GOT3 (cell line): ENCODE measurements around the gene GPAM.
A peak's percentile ranks its signal among the peaks of the same experiment; 100 is the strongest.
"Not testable (repeated sequence)": the region's sequence is repeated elsewhere in the genome, so short reads cannot be mapped to it uniquely, and the experiment has no call there.

ENCODE experiments used
- DNase-seq: peaks from one replicate; lab custom pipeline; 2025; ENCODE audit warnings: mixed read lengths; lab: John Stamatoyannopoulos, UW

Gene GPAM

DNA sequence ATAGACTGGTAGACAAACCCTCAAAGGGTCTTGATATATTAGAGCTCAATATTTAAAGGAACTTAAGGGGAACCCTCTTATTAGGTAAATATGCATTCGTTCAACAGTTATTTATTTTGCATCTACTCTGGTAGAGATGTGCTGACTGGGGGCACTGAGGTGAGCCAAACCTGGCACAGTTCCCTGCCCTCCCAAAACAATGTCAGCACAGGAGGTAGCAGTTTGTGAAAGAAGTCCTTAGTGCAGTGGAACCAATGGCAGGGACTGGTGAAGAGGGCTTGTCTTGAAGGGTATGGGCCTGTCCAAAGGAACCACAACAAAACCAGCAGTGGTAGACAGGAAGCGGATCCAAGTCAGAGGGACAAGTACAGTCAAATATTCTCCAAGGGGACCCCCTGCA, 32.6 kb upstream of the GPAM start:
- DNase-seq, result no peak

DNA sequence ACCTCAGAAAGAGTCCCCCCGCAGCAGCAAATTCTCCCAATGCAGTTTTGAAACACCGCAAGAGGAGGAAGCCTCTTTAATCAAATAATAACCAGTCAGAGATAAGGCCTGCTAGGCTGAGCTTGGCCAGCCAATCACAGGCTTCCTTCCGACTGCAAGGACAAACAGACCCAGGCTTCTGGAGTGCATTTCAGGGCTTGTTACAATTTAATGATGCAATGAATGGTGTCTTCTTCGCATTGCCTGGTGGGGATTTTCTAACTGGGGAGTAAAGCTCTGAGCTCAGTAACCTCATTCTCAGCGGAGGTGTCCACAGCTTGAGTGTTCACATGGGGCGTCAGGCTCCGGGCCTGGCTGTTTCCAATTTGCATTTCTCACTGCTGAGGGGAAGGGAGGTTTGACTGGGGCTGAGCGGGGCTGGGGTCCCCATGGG, 31.8 kb upstream of the GPAM start:
- no peak for DNase-seq

DNA sequence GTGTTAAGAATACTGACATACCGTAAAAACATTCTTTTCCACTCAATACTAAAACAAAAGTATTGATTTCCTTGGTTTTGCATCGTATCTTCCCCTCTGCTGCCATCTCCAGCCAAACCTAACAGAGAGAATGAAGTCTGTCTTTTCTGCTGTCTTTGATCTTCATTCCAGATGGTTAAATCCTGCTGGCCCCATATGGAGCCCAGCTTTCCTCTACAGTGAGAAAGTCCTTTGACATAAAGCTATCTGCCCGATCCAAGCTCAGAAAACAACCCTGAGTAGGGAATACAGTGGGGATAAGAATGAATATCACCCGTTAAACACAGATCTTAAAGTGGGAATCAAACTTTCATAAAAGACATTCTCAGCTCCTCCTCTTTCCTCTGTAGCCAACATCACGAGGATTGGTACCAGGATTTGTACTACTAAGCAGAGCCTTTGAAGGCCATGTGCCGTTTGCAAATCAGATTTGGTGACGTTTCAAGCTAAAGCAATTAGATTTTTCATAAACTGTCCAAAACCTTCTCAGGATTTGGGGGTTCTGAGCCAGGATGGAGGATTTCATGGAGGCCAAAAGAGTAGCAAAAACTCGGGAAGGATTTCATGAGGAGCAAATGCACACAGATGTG, 30.8 kb upstream of the GPAM start:
- DNase-seq, result no peak

DNA sequence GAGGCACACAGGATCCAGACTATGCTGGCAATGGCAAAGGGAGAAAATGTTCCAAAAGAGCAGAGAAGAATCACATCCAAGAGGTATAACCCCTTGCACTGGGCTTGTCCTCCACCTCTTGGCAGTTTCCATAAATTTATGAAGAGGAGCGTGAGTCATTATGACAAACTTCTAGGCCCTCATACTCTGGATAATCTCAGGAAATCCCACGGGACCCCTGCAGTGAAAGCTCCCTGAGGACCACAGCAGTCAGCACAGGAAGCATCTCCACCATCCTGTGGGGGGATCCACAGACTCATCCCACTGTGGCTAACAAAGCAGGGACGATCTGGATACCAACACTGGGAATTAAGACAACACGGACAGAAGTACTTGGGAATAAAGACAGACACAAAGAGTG, 30.3 kb upstream of the GPAM start:
- DNase-seq, result no peak

DNA sequence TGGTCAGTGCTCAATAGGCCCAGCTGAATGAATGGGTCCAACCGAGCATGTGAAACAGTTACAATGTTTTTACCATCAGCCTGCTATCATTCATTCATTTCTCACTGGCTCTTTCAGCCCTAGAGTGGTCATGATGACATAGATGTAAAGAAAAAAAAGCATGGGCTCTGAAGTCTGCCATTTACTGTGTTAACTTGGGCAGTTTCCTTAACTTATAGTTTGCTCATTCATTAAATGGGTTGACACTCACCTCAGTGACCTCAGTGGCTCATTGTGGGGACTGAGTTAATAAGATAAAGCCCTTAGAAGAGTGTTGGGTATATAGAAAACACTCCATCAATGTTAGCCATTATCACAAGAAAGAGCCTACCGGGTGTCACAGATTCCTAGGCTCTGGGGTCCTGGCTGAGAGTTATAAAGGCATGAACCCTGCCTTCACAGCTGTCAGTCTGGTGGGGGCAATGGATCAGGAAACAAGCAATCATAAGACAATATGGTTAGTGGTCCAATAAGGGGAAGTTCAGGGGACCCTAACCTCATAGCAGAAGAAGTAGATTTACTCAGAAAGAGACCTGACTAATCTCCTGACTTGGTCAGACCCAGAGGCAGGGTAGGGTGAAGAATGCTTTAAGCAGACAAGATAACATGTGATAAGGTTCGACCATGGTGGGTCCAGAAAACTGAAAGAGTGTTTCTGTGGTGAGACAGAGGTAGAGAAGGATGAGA, 29.7 kb upstream of the GPAM start:
- no peak for DNase-seq

DNA sequence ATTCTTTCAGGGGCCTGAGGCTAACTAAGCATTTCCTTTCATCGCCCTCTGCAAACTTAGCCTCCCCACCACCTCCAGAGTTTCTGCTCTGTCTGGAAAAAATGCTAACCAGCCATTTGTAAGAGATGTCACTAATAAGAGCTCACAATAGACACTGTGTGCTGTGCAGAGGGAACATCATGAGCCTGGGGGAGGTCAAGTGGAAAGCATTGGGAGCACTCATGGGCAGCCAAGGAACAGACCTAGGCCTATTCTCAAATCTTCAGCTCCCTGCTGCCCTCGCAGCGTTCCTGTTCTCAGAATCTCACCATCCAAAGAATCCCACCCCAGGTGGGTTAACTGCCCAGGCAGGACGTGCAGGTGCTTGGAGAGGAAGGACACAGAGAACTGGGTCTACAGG, 27.1 kb upstream of the GPAM start:
- no peak for DNase-seq

DNA sequence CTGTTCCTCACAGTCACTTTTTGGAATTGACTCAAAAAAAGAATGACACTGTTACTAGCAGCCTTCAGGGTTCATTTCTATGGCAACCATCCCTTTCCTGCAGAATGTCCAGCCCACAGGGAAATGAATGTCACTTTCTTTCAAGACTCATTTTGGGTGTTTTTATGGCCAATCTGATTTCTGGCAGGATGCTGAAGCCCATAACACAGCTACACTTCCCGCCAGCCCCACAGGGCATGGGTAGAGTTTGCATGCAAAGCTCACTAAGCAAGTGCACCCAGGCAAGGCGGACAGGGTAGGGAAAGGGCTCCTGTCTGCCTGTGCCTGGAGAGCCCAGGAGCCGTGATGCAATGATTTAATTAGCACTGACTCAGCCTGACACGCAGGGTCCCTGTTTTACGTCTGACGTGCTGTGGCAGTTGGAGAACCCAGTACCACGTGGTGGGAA, 26.1 kb upstream of the GPAM start:
- DNase-seq, result no peak

DNA sequence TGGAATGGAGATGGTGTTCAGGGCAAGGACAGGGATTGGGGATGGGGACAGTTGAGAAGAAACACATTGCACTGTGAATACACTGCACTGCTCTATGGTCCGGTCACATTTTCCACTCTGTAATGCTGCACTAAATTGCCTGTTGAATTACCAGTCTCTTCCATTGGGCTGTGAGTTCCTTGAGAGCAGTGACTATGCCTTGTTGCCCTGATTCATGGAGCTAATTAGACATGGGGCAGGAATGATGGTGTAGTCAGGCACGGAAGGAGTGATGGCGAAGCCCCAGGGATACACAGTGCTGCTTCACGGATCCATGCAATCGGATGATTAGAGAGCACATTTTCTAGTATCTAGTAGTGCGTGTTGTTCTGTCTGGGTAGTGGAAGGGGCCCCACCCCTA, 25.4 kb upstream of the GPAM start:
- DNase-seq, result peak; percentile 37

DNA sequence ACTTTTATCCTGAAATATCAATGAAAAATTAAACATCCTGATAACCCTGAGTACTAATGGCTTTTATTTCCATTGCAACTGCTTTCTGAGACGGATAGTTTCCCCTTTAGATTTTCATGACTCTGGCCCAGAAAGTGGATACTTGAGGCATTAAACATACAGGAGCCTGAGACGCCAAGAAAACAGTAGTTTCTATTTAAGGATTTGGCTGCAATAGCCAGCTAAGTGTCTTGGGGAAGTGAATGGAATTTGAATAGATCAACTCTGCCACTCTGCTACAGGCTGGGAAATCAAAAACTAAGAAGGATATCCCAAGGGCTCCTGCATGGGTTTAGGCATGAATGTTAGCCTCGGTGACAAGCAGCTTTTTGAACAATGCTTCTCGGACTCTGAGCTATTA, 24.7 kb upstream of the GPAM start:
- no peak for DNase-seq

DNA sequence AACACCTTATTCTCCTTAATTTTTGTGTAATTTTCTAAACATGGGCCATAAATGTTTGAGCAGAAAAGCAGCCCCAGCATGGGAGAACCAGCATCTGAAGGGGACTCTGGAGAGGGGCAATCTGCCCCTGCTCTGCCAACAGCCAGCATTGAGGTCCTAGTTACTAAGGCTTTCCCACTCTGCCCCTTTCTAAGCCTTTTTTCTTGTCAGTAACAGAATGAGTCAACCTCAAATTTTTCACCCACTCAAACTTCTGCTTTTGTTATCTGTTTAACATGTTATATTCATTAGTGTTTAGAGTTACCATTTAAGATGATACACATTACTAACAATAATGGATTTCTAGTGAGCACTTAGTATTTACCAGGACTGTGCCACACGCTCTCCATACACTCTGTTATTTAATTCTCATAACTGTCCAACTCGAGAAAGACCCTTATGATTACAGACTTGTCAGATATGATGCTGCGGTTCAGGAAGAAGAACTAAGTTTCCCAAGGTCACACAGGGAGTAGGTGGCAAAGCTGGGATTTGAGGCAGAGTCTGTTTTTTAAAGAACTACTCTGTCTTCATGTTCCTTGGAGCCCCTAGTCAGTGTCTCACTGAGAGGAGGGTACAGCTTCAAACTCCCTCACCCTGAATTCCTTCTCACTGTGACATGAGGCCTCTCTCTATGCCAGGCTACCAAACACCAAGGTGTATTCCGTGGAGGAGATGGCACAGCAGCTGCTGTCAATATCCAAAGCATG, 19.9 kb upstream of the GPAM start:
- DNase-seq, result no peak

DNA sequence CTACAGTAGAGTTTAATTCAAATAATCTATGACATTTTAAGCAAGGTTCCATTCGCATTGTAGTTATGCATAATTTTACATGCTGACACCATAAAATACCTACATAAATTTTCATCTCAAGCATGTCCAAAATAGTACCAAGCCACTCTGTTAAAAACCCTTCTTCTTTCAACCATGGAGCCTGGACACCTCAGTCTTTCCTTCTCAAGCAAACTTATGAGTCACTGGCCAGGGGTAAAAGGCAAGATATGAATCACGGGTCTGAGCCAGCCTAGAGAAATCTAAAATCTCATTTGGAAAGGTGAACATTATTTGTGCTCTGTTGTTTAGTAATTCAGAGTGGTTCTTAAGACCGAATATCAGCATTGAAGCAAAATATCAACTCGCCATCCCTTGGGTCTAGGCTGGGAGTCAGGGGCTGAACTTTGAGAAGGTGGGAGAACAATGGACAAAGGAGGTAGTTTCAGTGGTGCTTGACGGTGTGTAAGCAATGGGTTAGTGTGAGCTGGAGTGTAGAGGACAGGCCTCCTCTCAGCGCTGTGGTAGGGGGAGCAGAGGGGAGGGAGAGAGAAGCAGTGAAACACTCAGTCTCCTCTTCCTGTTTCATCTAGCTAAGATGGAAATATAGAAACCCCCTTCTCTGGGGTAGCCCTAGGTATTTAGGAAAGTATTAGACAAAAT, 19.1 kb upstream of the GPAM start:
- DNase-seq, result no peak

DNA sequence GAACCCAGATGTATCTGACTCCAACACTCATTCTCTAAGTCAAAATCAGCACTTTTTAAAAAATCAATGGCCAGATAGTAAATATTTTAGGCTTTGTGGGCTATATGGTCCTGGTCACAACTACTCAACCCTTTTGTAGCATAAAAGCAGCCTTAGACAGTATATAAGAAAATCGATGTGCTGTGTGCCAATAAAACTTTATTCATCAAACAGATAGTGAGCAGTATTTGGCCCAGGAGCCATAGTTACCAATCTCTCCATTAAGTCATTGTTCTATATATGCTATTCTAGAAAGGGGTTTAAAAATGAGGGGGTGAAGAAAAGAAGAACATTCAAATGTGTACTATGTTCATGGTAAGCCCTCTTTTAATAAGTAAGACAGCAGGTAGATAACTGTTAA, 18.5 kb upstream of the GPAM start:
- no peak for DNase-seq

DNA sequence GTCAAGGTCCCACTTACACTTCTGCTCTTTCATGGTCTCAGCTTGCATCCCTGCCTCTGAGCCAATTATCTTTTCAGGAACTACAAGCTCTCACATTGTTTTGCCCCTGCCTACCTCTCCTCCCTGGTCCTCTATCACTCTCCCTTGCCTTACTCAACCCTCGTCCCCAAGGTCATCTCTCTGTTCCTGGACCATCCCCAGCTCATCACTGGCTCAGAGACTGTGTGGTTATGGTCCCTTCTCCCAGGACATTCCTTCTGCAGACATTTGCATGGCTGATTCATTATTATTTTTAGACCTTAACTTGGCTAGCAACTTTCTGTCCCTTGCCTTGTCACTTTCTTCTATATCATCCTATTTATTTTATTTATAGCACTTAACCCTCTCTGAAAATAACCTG, 17.8 kb upstream of the GPAM start:
- DNase-seq, result no peak

DNA sequence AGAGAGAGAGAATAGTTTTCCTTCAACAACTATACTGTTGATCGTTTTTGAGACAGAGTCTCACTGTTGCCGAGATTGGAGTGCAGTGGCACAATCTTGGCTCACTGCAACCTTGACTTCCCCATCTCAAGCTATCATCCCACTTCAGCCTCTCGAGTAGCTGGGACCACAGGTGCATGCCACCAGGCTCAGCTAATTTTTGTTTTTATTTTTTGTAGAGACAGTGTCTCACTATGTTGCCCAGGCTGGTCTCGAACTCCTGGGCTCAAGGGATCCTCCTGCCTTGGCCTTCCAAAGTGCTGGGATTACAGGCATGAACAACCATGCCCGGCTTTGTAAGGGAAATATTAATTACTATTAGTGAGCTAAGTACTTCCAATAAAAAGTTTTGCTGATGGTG, 16.7 kb upstream of the GPAM start:
- not testable (repeated sequence) for DNase-seq

DNA sequence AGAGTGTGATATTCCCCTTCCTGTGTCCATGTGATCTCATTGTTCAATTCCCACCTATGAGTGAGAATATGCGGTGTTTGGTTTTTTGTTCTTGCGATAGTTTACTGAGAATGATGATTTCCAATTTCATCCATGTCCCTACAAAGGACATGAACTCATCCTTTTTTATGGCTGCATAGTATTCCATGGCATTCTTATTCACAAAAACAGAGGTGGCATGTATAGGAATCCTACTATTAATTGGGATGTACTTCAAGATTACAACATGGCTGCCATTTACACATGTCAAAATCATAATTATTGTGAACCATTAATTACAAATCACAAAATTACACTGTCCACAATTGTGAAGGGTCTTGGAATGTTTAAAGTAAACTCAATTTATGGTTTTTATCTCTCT, 14.1 kb upstream of the GPAM start:
- DNase-seq, result not testable (repeated sequence)

DNA sequence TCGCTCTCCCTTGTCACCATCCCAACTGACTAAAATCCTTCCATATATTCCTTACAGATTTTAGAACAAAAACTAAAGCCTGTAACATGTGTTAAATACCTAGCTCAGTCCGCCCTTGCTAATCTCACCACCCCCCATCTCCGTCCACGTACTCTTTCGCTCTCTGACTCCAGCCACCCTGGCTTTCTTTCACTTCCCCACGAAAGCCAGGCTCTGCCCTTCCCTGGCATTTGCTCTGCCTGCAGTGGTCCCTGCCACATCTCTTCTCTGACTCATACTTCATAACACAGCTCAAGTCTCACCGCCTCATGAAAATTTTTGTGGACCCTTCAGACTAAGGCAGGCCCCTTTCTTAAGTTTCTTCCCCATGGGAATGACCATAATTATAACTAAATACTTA, 11.7 kb upstream of the GPAM start:
- no peak for DNase-seq

DNA sequence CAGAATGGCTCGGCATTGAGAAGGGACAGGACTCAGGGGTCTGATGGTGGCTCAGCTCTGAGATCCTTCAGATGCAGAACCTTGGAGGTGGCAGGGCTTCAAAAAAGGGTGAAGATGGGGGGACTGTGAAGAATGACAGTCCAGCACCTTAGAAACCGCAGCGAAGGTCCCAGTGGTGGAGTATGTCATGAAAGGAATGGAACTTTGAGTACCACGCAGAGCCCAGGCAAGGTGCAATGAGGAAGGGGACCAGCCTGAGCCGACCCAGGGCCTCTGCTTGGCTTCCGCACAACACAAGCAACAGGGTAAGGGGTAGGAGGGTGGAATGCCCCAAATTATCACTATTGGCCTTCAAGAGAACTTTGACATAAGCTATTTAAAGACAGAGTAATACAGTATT, 8.2 kb upstream of the GPAM start:
- DNase-seq, result no peak

DNA sequence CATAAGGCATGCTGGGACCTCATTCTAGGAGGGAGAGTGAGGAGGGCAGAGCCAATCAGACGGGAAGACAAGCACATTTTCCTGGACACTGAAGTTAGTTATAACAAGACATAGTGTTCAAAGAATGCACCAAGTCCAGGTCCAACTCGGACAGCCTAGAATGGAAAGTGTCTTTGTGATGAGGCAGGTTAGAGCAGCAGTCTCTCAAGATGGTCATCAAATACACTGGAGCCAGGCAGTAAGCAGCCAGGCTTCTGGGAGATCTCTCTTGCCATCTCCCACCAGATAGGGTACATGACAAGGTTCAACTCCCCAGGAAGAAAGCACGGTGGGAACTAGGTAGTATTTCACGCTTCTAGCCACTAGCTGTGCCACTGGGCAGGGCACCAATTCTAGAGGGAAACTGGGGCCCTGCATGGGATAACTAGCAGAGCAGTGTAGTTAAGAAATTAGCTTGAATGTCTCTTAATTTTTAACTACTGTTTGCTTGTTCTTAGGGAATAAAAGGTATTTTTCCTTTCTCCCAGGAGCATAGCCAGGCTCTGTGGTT, 7.6 kb upstream of the GPAM start:
- DNase-seq, result no peak

DNA sequence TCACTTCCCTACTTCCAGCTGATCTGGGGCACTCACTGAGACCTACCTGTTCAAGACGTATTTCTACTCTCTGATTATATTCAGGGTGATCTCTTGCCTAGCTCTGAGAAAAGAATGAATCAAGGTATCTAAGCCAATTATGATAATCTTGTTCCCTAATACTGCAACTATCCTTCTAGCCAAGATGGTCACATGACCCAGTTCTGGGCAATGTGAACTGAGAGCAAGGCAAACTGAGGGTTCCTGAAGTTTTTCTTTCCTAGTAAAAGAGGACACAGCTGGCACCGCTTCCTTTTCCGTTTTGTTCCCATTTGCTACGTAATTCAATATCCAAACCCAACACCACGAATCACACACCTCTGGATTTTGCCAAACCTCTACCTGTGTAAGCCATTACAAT, 5.9 kb upstream of the GPAM start:
- no peak for DNase-seq

DNA sequence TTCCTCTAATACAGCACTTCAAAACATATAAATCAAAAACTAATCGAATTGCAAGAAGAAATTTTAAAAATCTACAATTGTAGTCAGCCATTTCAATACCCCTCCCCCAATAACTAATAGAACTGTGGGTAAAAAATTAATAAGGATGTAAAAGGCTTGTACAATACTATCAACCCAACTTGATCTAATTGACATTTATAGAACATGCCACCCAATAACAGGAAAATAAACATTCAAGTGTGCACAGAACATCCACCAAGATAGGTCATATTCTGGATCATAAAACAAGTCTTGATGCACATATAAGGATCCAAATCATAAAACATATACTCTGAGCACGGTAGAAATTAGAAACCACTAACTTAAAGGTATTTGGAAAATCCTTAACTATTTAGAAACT, 4.0 kb upstream of the GPAM start:
- DNase-seq, result no peak

DNA sequence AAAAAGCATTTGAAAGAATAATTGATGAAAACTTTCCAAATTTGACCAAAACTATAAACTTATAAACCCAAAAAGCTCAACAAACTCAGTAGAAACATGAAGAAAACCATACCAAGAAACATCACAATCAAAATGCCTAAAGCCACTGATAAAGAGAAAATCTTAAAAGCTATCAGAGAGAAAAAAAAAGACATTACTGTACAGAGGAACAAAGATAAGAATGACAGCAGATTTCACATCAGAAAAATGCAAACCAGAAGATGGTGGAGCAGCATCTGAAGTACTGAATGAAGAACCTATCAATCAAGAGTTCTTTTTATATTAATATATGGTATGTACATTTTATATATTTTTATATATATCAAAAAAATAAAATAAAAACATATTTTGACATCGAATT, 2.4 kb upstream of the GPAM start:
- no peak for DNase-seq

DNA sequence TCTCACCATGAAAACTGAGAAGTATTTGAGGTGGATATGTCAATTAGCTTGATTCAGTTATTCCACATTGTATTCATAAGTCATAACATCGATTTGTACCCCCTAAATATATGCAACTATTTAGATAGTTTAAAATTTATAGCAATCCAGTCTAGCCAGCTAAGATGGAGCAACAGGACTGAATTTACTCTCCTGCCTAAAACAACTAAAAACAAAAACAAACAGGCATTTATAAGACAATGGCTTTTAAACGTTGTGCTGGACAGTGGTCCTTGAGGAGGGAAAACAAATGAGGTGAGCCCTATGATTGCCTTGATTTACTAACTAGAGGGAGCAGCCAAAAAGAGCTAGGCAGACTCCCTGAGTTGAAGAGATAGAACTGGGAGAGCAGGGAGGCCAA, 814 bp upstream of the GPAM start:
- DNase-seq, result no peak

DNA sequence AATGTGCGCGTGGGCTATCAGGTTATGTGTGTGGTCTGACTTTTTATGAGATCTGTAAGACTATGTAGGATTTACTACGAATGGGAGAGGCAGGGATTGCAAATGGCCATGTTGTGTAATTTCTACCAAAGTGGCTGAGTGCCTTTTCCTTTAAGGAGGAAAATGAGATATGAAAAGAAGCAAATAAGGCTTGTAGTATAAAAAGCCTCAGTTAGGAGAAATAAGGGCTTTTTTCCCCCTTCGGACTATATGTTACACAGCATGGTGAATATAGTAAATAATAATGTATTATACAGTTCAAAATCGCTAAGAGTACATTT, 447 bp upstream of the GPAM start:
- DNase-seq, result no peak
